Astrocyte of the hippocampus (primary cell): ENCODE measurements around the gene SNAI1.
"Not testable (repeated sequence)": the region's sequence is repeated elsewhere in the genome, so short reads cannot be mapped to it uniquely, and the experiment has no call there.

ENCODE experiments used
- DNase-seq: peaks from one replicate; pipeline ENCODE4 v3.0.0; 2011; ENCODE audit warnings: low read depth, low spot score

Gene SNAI1

GRCh38 chr20:49964964-49965780 is 17.6 kb upstream of the SNAI1 start:
- peak; percentile 43 for DNase-seq

- DNase-seq: no peak
Observed at GRCh38 chr20:49965781-49966305, 16.9 kb upstream of the SNAI1 start.

GRCh38 chr20:49966861-49967260 is 15.9 kb upstream of the SNAI1 start:
- no peak for DNase-seq

GRCh38 chr20:49969234-49969633 is 13.5 kb upstream of the SNAI1 start:
- no peak for DNase-seq

GRCh38 chr20:49969946-49970345 is 12.8 kb upstream of the SNAI1 start:
- DNase-seq: no peak

- no peak for DNase-seq
Observed at GRCh38 chr20:49970498-49970897, 12.3 kb upstream of the SNAI1 start.

- no peak for DNase-seq
Observed at GRCh38 chr20:49973981-49974380, 8.8 kb upstream of the SNAI1 start.

- no peak for DNase-seq
Observed at GRCh38 chr20:49976542-49976941, 6.2 kb upstream of the SNAI1 start.

GRCh38 chr20:49977740-49978139 is 5.0 kb upstream of the SNAI1 start:
- DNase-seq: not testable (repeated sequence)

GRCh38 chr20:49978685-49979029 is 4.1 kb upstream of the SNAI1 start:
- no peak for DNase-seq

- DNase-seq: peak; percentile 78
Observed at GRCh38 chr20:49979030-49979832, 3.5 kb upstream of the SNAI1 start.

GRCh38 chr20:49980140-49981008 is 2.4 kb upstream of the SNAI1 start:
- DNase-seq: no peak

GRCh38 chr20:49981218-49982071 is 1.3 kb upstream of the SNAI1 start:
- DNase-seq: no peak

GRCh38 chr20:49982072-49982345 is 771 bp upstream of the SNAI1 start:
- DNase-seq: no peak

- no peak for DNase-seq
Observed at GRCh38 chr20:49983123-49983847, 505 bp downstream of the SNAI1 start.

GRCh38 chr20:49983848-49984408 is 1.1 kb downstream of the SNAI1 start:
- DNase-seq: peak; percentile 50

- no peak for DNase-seq
Observed at GRCh38 chr20:49984426-49985153, 1.8 kb downstream of the SNAI1 start.

GRCh38 chr20:49985157-49985556 is 2.4 kb downstream of the SNAI1 start:
- no peak for DNase-seq

GRCh38 chr20:49985617-49986016 is 2.8 kb downstream of the SNAI1 start:
- no peak for DNase-seq
